NCI-H1436 (cell line): Measurements from ENCODE around the gene AKT3.
"Not testable (repeated sequence)": the region's sequence is repeated elsewhere in the genome, so short reads cannot be mapped to it uniquely, and the experiment has no call there.

Experiments
- DNase-seq: peaks from one replicate; lab custom pipeline; 2025; lab: John Stamatoyannopoulos, UW

AKT3 gene

GRCh38 chr1:243783714-243784113 lies 66.3 kb downstream of the AKT3 start:
- no peak for DNase-seq

DNA sequence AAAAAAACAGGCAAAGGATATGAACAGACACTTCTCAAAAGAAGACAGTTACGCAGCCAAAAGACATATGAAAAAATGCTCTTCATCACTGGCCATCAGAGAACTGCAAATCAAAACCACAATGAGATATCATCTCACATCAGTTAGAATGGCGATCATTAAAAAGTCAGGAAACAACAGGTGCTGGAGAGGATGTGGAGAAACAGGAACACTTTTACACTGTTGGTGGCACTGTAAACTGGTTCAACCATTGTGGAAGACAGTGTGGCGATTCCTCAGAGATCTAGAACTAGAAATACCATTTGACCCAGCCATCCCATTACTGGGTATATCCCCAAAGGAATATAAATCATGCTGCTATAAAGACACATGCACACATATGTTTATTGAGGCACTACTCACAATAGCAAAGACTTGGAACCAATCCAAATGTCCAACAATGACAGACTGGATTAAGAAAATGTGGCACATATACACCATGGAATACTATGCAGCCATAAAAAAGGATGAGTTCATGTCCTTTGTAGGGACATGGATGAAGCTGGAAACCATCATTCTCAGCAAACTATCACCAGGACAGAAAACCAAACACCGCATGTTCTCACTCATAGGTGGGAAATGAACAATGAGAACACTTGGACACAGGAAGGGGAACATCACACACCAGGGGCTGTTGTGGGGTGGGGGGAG lies 77.5 kb downstream of the AKT3 start:
- not testable (repeated sequence) for DNase-seq

DNA sequence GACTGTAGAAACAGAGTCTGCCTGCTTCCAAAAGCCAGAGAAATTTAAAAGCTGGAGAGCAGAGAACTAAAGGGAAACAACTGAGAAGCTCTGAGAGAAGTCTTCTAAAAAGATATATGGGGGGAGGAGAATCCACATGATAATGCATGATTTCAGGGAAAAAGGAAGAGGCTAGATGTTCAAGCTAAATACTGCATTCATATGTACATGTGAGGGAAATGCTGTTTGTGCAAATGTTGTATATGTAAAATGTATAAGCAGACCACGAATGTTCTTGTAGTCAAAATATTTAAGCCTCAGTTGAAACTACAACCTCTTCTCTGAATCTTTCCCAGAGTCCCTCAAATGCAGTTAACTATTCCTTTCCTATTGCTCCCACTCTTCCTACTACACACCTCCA lies 79.2 kb downstream of the AKT3 start:
- DNase-seq, result no peak

DNA sequence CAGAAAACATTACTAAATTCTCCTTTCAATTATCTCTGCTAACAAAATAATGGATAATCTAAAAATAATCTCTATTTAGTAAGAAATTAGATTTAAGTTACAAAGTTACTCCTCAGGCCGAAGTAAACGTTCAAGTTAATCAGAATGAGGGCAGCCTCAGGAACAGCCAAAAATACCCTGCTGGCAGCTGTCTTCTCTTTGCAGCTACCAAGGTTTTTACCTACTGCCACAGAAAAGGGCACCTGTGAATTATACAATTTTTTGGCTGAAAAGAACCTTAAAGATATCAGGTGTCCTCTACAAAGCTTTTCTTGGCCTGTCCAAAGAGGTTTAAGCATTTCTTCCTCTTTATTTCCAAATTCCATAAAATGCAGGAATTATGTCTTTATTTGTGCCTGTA lies 84.4 kb downstream of the AKT3 start:
- DNase-seq, result no peak

- no peak for DNase-seq
These were observed 86.2 kb downstream of the AKT3 start for GRCh38 chr1:243763806-243764205.

- no peak for DNase-seq
These were observed 91.4 kb downstream of the AKT3 start for GRCh38 chr1:243758647-243759046.

DNA sequence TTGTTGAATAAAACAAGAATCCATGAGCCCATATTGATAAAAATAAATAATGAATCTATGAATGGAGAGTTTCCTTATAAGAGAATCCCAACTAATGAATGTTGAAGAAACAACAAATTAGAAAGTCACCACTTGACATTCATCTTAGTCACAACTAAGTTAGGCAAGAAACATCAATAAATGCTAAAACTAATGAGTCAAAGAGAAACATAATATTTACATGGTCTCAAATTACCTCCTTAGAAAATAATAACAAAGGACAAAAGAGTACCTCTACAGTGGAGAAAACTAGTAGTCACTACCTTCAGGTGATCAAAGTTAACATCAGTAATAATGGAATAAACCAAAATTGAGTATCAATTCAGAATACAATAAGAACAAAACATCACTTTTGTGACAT lies 93.5 kb downstream of the AKT3 start:
- DNase-seq, result no peak

DNA sequence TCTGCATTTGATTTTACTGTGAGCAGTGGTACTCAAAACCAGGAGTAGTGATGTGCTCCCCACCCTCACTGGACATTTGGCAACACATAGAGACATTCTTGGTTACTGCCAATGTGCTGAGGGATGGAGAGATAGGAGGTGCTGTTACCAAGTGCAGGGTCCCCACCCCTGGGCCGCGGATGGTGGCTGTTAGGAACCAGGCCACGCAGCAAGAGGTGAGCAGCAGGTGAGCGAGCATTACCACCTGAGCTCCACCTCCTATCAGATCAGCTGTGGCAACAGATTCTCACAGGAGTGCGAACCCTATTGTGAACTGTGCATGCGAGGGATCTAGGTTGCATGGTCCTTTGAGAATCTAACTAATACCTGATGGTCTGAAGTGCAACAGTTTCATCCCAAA lies 95.7 kb downstream of the AKT3 start:
- DNase-seq, result no peak

DNA sequence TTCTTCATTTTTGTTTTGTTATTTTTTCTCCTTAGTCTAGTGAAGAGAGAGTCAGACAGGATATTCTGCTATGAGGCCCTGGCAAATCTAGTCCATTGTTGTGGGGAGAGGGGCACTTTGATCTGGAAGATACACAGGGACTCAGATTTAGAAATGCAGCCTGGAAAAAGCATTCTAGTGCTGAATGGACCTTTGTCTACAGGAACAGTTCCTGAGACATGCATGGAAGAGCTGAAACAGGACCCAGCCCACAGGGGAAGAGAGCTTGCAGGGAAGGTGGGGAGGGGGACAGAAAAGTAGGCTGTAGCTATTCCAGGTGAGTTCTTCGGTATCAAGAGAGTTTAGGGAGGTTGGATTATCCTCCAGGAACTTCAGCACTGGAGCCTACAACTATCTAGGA lies 98.5 kb downstream of the AKT3 start:
- DNase-seq, result no peak

- DNase-seq, result peak; percentile 85
These were observed 101.2 kb downstream of the AKT3 start for GRCh38 chr1:243748706-243749283.

DNA sequence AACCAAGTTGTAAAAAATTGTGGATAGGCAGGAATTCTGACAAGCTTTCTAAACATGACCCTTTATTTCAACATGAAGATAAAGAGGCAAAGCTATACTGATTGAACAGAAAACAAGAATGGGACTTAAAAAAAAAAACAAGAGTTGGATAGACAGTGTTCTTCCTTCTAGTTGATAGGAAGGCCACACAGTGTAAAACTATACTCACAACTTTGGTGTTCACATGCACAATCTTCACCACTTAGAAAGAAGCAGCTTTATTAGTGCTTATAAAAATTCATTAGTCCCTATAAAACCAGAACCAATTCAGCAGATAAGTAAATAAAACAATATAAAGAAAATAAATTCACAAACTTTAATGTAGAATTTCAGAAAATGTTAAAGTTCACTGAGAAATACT lies 101.8 kb downstream of the AKT3 start:
- no peak for DNase-seq

DNA sequence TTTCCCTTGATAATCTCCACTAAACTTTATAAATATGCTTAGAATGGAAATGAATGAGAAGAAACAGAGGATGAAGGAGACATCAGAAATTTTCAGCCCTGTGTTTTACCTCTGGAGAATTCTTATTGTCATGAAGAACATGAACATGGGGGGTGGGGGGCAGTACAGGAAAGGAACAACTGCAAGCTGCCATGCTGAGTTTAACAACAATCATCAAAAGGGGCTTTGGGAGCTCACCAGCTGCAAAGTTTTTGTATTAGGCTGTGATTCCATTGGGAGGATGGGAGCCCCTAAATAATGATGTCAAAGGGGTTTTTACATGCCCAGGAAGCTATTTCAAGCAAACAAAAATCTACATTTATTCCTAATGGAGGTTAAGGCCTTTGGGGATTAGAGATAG lies 103.3 kb downstream of the AKT3 start:
- no peak for DNase-seq

DNA sequence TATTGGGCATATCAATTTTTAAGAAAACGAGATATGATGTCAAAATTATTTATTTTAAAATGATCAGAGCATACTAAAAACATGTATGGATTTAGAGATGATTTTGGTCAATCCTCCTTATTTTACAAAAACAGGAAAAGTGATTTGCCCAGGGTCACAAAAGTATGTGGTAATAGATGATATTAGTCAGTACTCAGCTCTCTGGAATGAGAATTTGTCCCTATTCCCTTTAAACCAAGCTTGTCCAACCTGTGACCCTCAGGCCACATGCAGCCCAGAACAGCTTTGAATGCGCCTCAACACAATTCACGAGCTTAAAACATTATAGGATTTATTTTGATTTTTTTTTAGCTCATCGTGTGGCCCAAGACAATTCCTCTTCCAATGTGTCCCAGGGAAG lies 104.7 kb downstream of the AKT3 start:
- DNase-seq, result no peak

GRCh38 chr1:243742819-243743218 lies 107.2 kb downstream of the AKT3 start:
- DNase-seq, result no peak

GRCh38 chr1:243740255-243740999 lies 109.6 kb downstream of the AKT3 start:
- DNase-seq, result no peak

- DNase-seq, result no peak
These were observed 110.6 kb downstream of the AKT3 start for GRCh38 chr1:243739335-243740003.

DNA sequence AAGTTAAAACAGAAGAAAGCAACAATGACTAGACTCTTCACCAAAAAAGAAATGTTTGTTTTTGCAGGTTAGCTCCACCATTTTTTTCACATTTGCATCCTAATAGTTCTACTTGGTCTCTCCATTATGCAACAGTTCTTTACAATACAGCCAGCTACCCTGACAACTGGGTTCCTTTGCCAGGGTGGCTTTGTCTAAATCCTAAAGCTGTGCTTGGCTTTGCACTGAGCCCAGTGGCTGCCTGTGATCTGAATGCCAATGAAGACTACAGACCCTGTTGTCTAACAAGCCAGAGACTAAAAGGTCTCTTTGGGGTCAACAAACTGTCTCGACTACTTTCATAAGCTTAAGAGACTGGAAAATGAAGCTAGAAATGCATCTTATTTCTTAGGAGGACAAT lies 112.0 kb downstream of the AKT3 start:
- DNase-seq, result no peak

DNA sequence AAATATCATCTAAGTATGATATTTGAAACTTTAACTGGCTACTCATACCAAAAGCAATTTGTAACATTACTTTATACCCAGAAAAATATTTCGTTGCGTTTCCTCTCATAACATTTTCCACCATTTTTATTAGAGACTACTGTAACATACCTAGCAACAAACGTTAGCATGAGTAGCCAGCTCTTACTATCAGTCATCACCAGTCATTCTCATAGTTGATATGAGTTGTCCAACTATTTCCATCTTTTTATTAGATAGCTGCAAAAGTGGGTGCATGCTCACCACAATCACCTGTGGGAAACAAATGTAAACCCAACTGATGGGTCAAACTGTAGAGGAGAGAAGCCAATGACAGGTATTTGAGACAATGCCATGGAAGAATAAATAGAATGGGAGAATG lies 114.6 kb downstream of the AKT3 start:
- DNase-seq, result no peak

GRCh38 chr1:243734308-243734695 lies 115.7 kb downstream of the AKT3 start:
- no peak for DNase-seq

DNA sequence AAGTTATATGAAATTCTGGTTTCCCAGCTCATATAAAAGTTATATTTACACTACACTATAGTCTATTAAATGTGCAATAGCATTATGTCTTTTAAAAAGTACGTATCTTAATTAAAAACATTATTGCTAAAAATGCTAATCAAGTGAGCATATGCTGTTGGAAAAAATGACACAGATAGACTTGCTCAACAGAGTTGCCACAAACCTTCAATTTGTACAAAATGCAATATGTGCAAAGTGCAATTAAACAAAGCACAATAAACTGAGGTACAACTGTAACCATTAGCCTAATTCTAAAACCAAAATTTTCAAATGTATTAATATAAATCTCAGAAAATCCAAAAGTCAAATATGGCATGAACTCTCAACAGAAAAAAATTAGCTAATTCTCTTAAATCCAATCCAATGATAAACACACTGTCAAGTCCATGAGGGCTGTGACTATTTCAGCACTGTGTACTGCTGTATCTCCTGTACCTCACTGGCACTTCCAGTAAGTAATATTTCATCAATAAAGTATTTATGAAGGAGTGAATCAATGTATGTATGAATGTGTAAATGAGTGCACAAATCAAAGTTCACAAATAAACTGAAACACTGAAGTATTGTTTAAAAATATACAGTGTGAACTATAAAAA lies 116.3 kb downstream of the AKT3 start:
- DNase-seq, result no peak

DNA sequence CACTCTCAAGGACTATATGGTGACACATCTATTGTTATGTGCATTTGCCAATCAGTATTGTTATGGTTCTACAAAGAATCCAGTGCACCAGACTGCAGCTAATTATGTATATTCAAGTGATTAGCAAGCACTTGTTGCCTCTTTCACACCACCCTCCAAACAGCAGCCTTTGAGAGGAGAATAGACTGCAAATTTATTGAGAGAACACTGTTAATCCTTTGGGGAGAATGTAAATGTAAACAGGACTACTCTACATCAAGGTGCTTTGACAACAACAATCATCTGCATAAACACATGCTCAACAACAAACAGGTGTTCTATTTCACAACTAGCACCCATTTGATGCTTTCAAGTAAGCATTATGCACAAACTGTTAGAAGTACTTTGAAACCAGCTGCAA lies 117.4 kb downstream of the AKT3 start:
- peak; percentile 94 for DNase-seq

DNA sequence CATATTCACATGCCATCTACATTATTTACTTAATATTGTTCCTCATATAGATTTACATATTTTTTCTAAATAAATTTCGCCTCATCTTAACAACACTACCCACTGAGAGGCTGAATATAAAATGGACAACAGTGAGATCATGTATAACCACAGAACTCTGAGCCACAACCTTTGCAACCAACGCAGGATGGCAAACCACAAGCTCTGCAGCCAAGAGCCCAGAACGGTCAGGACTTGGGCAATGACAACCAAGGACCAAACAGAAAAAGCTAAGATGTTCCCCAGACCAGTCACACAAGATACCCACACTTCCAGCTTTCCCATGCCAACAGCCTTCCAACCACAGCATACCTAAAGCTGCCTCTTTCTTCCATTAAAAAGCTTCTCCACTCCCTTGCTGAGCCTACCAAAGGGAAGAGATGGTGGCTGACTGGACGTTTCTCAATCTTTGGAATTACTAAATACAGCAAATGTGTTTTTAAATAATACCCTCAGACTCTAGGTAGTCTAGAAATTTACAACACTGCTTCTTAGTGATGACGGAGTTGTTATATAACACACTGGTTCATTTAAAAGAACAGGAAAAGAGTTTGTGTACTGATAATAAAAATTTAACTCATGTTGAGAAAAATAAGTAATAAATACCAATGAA lies 117.9 kb downstream of the AKT3 start:
- no peak for DNase-seq
